KBM-7 (cell line): ENCODE measurements around the gene TMEM219.
"Not testable (repeated sequence)": the region's sequence is repeated elsewhere in the genome, so short reads cannot be mapped to it uniquely, and the experiment has no call there.

Experiments
- DNase-seq: peaks from one replicate; pipeline ENCODE4 v3.0.0-alpha.2; 2015
- in situ Hi-C: fragments of 300-500 bp; cut with MboI; formaldehyde crosslinking; loops from 2 replicates; pipeline ENCODE4 v1.14.3; 2020; ENCODE audit warnings: low sequenced_read_pairs, low pct_unique_long_range_greater_than_20kb, mixed read lengths

The TMEM219 gene

DNA sequence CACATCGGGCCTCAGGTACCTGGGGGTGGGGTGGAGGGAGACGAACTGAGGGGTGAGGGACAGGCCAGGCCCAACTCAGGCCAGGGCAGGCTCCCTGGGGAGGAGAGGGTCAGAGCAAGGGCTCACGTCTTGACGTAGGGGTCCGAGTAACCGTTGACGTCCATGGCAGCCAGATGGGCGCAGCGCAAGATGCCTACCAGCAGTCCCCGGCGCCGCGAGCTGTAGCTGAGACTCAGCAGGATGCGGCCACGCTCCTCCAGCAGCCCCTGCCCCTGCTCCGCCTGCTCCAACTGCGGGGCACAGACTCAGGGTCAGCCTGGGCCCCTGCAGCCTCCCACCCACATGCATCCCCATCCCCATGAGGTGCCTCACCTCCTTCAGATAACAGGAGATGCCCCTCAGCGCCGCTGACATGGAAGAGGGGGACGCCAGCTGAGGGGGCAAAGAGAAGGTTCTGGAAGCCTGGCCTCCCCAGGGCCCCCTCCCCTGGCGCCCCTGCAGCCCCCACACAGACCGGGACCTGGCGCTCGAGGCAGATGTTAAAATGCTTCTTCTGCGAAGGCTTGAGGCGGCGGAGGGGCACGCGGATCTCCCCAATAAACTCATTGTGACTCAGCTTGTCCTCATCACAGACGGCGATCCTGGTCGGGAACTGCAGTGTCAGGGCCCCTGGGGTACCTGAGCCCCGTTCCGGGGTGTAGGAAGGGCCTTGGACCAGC, 44.9 kb downstream of the TMEM219 start:
- no peak for DNase-seq
- in situ Hi-C loops, result loop anchor here (25.0 kb wide), 1 partner anchor 320 kb away; the partner anchor contains the start of gene QPRT

DNA sequence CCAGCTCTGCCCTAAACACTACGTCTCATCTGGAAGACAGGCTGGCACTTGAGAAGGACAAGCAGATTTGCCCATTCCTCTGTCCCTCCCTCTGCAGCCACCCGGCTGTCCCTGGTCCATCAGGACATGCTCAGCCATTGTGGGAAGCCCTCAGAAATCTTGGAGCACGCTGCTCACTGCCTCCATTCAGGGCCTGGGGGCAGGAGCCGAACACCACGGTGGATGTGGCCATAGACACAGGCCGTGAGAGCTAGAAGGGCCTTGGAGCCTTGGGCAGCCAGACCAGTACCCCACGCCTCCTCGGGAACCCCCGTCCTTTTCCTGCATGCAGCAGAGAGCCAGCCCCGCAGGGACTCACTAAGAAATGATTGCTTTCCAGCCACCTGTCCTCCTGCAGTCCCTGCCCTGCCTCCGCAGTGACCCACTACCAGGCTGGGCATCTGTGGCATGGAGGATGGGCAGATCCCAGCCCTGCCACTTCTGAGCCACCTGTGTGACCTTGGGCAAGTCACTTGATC, 45.6 kb downstream of the TMEM219 start:
- in situ Hi-C loops, result loop anchor here (25.0 kb wide), 1 partner anchor 320 kb away; the partner anchor contains the start of gene QPRT
- DNase-seq, result no peak

DNA sequence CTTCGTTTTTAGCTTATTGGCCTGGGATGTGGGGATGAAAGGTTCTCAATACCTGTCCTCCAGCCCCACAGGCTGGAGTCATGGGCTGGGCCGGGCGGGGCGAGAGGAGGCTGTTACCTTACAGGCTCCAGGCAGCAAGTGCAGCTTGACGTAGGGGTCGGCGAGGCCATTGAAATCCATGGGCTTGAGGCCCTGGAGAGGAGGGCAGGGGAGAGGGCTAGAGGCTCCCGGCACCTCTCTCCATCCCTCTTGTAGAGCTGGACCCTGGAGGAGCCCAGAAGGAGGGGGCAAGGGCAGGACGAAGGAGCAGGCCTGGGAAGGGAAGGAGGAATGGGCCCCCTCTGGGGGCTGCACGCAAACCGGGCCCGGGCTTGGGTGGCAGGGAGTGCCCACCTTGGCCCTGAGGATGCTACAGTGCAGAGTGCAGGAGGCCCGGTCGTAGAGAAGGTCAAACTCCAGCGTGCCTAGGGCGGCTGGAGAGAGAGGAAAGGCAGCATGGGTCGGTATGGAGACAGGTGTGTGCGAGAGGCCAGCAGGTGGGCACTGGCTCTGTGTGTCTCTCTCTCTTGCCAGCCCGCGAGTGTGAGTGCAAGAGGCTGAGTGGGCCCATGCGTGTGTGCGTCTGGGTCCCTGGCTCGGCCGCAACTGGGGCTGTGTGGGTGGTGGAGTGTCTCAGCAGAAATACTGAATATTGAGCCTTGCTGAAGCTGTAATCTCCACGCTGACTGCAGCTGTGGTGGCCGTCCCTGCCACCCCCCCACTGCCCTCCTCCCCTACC, 47.4 kb downstream of the TMEM219 start:
- in situ Hi-C loops, result loop anchor here (25.0 kb wide), 1 partner anchor 322 kb away; the partner anchor contains the start of gene QPRT
- no peak for DNase-seq

DNA sequence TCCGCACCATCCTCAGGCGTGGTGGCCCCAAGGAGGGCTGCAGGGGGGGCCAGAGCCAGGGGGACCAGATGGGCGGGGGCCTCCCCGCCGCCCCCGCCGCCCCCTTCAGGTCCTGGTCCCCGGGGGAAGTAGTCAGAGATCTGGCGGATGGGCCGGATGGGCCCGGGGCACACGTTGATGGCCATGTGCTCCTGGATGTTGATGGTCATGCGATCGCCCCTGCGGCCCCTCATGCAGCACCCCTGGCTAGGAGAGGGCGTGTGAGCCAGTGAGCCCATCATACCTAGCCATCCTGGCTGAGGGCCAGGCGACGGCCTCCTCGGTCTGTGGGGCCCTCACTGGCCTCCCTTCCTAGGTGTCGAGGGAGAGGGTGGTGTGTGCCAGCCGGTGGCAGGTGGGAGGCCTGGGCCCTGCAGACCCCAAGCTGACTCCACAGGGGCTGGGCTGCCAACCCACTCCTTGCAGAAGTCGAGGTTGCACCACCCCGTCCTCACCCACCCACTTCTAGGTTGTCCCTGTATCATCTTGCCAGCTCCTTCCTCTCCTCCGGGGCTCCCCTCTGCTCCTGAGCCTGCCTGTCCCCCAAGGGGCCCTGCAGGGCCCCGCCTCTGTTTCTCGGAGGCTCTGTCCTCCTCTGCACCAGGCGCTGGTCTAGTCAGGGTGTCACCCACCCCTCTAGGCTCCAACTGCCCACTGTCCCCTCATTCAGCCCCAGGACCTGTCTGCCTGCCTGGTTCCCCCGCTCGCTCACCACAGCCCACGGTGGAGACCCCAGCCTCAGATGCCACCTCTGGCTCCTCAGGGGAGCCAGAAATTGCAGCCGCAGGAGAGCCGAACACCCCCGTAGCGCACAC, 48.3 kb downstream of the TMEM219 start:
- in situ Hi-C loops, result loop anchor here (25.0 kb wide), 1 partner anchor 323 kb away; the partner anchor contains the start of gene QPRT

DNA sequence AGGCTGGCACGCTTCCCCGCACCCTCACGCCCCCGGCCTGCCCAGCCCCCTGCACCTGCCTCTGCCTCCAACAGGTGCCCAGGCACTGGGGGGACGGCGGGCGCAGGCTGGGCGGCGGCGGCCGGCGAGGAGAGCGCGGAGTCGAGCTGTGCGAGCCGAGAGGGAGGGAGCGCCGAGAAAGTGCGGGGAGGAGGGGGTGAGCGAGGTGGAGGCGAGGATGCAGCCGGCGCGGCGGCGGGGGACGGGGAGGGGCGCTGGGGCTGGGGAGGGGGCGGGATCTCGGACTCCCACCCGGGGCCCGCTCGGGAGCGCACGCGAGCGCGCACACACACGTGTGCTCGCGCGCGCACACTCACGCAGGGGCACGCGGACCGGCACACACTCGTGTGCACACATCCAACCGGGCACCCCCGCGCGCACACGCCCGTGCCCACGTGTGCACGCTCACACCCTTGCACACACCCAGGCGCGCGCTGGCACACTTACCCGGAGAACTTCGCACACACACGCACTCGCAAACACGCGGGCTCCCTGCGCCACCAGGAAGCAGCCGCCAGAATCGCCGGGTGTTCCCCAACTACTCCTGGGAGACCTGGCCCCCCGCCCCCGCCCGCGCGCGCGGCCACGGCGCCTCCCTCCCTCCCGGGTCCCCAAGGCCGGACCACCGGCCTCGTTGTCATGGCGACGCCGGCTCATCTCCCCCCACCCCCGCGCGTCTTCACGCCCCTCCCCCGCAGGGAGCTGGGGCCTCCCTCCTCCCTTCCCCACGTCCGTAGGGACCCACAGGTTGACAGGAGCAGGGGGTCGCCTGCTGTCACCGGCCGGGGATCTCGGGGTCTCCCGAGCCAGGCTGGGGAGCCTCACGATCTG, 49.2 kb downstream of the TMEM219 start, which contains the start of gene DOC2A:
Gene DOC2A (minus strand): TSS at position 184 of the 870 bp plus-strand sequence. CDS start 805 bp downstream, outside the sequence.
- DNase-seq, result no peak
- in situ Hi-C loops, result loop anchor here (25.0 kb wide), 1 partner anchor 324 kb away; the partner anchor contains the start of gene QPRT

More for the DNA sequence above, 48.3 kb downstream of the TMEM219 start:
- no peak for DNase-seq

DNA sequence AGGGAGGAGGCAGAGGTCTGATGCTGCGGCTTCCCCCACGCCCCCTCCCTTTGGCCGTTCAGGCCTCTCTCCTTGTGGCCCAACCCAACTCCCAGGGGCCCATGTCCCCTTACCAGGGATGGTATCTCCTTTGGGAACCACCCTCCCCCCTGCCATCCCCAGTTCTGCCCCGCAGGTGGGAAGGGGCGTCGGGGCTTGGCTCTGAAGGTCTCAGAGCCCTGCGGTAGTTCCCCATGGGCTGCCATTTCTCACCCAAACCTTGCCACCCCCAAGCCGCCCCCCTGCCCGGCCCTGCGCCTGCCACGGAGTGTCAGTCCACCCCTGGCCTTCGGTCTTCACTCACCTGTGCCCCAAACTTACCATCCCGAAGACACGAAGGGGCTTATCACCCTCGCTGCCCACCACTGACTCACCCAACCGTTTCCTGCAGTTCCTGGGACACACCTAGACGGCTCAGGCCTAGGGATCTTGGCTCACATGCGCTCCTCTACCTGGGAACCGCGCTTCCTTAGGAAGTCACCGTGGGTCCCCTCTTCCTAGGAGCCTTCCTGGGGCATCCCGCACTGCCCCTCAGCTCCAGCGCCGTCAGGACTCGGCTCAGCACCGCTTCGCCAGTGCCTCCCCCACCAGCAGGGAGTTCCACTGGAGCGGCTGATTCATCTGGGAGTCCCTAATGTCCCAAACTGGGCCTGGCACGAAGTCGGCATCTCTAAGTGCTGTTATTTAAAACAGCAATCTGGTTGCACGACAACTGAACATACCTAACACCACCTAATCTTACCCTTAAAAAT, 50.0 kb downstream of the TMEM219 start:
- no peak for DNase-seq
- in situ Hi-C loops, result loop anchor here (25.0 kb wide), 1 partner anchor 325 kb away; the partner anchor contains the start of gene QPRT

DNA sequence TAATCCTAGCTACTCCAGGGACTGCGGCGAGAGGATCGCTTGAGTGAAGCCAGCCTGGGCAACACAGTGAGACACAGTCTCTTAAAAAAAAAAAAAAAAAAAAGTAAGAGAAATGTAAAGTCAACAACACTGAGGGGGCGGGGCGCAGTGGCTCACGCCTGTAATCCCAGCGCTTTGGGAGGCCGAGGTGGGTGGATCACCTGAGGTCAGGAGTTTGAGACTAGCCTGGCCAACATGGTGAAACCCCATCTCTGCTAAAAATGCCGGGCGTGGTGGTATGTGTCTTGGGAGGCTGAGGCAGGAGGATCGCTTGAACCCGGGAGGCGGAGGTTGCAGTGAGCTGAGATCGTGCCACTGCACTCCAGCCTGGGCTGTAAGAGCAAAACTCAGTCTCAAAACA, 50.7 kb downstream of the TMEM219 start:
- not testable (repeated sequence) for DNase-seq
- in situ Hi-C loops, result loop anchor here (25.0 kb wide), 1 partner anchor 325 kb away; the partner anchor contains the start of gene QPRT

DNA sequence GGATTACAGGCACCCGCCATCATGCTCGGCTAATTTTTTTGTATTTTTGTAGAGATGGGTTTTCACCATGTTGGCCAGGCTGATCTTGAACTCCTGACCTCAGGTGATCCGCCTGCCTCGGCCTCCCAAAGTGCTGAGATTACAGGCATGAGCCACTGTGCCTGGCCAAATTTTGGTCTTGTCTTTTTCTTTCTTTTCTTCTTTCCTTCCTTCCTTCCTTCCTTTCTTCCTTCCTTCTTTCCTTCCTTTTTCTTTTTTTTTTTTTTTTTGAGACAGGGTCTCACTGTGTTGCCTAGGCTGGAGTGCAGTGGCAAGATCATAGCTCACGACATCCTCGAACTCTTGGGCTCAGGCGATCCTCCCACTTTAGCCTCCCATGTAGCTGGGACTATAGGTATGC, 53.6 kb downstream of the TMEM219 start:
- DNase-seq, result not testable (repeated sequence)
- in situ Hi-C loops, result loop anchor here (25.0 kb wide), 1 partner anchor 328 kb away; the partner anchor contains the start of gene QPRT

DNA sequence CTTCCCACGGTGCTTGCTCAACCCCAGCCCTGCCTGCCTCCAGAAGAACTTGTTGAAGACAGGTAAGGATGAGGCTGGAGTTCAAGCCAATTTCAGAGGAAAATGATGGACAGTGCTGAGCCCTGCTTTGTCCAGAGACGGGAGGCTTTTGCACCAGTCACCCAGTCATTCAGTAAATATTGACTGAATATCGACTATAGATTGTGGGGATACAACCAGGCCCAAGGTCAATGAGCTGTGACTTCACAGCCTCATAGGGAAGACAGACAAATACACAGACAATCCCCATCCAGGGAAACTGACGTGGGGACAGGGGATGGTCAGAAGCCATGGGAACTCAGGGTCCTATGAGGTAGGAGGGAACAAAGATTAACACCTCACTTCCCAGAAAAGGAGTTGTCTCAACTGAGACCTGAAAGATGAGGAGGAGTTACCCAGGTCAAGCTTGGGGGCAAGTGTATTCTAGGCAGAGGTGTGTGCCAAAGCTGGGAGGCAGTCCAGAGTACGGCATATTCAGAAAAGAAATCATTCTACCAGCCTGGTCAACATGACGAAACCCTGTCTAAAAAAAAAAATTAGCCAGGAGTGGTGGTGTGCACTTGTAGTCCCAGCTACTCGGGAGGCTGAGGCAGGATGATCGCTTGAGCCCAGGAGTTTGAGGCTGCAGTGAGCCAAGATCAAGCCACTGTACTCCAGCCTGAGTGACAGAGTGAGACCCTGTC, 54.8 kb downstream of the TMEM219 start:
- in situ Hi-C loops, result loop anchor here (25.0 kb wide), 1 partner anchor 329 kb away; the partner anchor contains the start of gene QPRT
- DNase-seq, result no peak

DNA sequence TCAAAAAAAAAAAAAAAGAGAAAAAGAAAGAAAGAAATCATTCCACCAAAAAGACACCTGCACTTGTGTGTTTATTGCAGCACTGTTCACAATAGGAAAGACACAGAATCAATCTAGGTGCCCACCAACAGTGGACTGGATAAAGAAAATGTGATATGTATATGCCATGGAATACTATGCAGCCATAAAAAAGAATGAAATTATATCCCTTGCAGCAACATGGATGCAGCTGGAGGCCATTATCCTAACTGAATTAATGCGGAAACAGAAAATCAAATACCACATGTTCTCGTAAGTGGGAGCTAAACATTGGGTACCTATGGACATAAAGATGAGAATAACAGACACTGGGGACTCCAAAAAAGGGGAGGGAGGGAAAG, 55.4 kb downstream of the TMEM219 start:
- in situ Hi-C loops, result loop anchor here (25.0 kb wide), 1 partner anchor 330 kb away; the partner anchor contains the start of gene QPRT
- no peak for DNase-seq

DNA sequence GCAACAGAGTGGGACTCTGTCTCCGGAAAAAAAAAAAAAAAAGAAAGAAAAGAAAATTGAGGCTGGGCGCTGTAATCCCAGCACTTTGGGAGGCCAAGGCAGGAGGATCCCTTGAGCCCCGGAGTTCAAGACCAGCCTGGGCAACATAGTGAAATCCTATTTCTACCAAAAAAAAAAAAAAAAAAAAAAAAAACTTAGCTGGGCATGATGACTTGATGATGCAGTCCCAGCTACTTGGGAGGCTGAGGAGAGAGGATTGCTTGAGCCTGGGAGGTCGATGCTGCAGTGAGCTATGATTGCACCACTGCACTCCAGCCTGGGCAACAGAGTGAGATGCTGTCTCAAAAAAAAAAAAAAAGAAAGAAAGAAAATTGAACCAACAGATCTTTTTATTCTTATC, 56.1 kb downstream of the TMEM219 start:
- in situ Hi-C loops, result loop anchor here (25.0 kb wide), 1 partner anchor 331 kb away; the partner anchor contains the start of gene QPRT
- not testable (repeated sequence) for DNase-seq

DNA sequence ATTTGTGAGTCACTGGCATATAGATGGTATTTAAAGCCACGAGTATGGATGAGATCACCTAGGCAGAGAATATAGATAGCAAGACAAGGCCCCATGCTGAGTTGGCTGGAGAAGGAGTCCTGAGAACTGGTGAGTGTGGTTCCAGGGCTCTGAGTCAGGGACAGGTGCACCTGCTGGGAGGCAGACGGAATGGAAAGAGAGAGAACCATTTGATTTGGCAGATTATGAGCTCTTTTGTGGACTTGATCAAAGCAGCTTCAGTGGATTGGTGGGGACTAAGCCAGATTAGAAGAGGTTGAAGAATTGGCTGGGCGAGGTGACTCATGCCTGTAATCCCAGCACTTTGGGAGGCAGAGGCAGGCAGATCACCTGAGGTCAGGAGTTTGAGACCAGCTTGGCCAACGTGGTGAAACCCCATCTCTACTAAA, 56.9 kb downstream of the TMEM219 start:
- DNase-seq, result no peak
- in situ Hi-C loops, result loop anchor here (25.0 kb wide), 1 partner anchor 331 kb away; the partner anchor contains the start of gene QPRT
